WERI-Rb-1 (cell line): Measurements from ENCODE around the gene SAP30.

Source experiments
- DNase-seq: peaks from one replicate; pipeline ENCODE4 v3.0.0-alpha.2; 2020
- H3K27ac ChIP-seq: fragments of 250-450 bp; sonication (Bioruptor Pico); 2 replicates; pipeline ENCODE4 v1.5.1; 2020; ENCODE audit warnings: mild to moderate bottlenecking, moderate library complexity
- H3K27me3 ChIP-seq: fragments of 250-450 bp; sonication (Bioruptor Pico); 2 replicates; pipeline ENCODE4 v1.5.1; 2021; ENCODE audit warnings: mild to moderate bottlenecking, low read depth, moderate library complexity; ENCODE audit not compliant: insufficient read depth, severe bottlenecking
- H3K36me3 ChIP-seq: fragments of 250-450 bp; sonication (Bioruptor Pico); 2 replicates; pipeline ENCODE4 v1.5.1; 2020; ENCODE audit warnings: mild to moderate bottlenecking, moderate library complexity
- H3K4me3 ChIP-seq: 2 replicates; pipeline ENCODE4 v1.5.1; 2011; ENCODE audit warnings: low read depth, mild to moderate bottlenecking, control low read depth, low read length
- H3K9me3 ChIP-seq: fragments of 250-450 bp; sonication (Bioruptor Pico); 2 replicates; pipeline ENCODE4 v1.5.1; 2021; ENCODE audit warnings: mild to moderate bottlenecking, moderate library complexity; ENCODE audit not compliant: severe bottlenecking
- CTCF ChIP-seq: IDR thresholded peaks from 2 replicates; pipeline ENCODE4 v1.5.1; 2011; ENCODE audit warnings: low read depth, mild to moderate bottlenecking, control low read depth, inconsistent platforms, low read length

Gene SAP30

DNA sequence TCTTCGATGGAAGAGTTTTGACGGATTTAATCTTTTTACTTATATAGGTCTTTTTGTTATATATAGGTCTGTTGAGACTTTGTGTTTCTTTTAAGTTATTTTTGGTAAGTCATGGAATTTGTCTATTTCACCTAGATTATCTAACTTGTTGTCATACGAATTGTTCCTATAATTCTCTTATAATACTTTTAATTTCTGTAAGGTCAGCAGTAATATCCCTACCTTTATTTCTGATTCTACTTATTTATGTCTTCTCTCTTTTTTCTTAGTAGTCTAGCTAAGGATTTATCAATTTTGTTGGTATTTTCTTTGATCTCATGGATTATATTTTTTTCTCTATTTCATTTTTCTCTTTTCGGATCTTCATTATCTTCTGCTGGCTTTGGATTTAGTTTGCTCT lies 11.6 kb downstream of the SAP30 start:
- Histone ChIP-seq H3K4me3 (no peak overlapping the region), H3K27ac (no peak overlapping the region), H3K9me3 (no peaks in the 10 kb centered on the region), H3K36me3 (peaks cover 5% of the 10 kb centered on the region), H3K27me3 (no peaks in the 10 kb centered on the region)
- no peak for TF ChIP-seq CTCF
- DNase-seq = no peak

- Histone ChIP-seq H3K27ac (no peak overlapping the region), H3K9me3 (no peaks in the 10 kb centered on the region), H3K4me3 (no peak overlapping the region), H3K27me3 (no peaks in the 10 kb centered on the region), H3K36me3 (no peaks in the 10 kb centered on the region)
- DNase-seq = no peak
- no peak for TF ChIP-seq CTCF
Measured at GRCh38 chr4:173386751-173387150, 16.0 kb downstream of the SAP30 start.

GRCh38 chr4:173391701-173392100 lies 20.9 kb downstream of the SAP30 start:
- H3K9me3 ChIP-seq = no peaks in the 10 kb centered on the region

GRCh38 chr4:173397604-173398003 lies 26.9 kb downstream of the SAP30 start:
- no peak for DNase-seq
- H3K27ac ChIP-seq = no peak overlapping the region

More at GRCh38 chr4:173391701-173392100, 20.9 kb downstream of the SAP30 start:
- Histone ChIP-seq H3K27ac (no peak overlapping the region), H3K4me3 (no peak overlapping the region), H3K36me3 (no peaks in the 10 kb centered on the region; the same call in 1 of the 2 replicates), H3K27me3 (no peaks in the 10 kb centered on the region)
- DNase-seq = no peak
- TF ChIP-seq CTCF = no peak

GRCh38 chr4:173398220-173398619 lies 27.5 kb downstream of the SAP30 start:
- TF ChIP-seq CTCF = no peak
- Histone ChIP-seq H3K27ac (no peak overlapping the region), H3K36me3 (no peaks in the 10 kb centered on the region; the same call in 1 of the 2 replicates), H3K27me3 (no peaks in the 10 kb centered on the region), H3K4me3 (no peak overlapping the region), H3K9me3 (no peaks in the 10 kb centered on the region)
- no peak for DNase-seq

More at GRCh38 chr4:173397604-173398003, 26.9 kb downstream of the SAP30 start:
- H3K27me3 ChIP-seq = no peaks in the 10 kb centered on the region
- H3K4me3 ChIP-seq = no peak overlapping the region
- TF ChIP-seq CTCF = no peak
- no peaks in the 10 kb centered on the region; the same call in 1 of the 2 replicates for H3K36me3 ChIP-seq
- no peaks in the 10 kb centered on the region for H3K9me3 ChIP-seq

DNA sequence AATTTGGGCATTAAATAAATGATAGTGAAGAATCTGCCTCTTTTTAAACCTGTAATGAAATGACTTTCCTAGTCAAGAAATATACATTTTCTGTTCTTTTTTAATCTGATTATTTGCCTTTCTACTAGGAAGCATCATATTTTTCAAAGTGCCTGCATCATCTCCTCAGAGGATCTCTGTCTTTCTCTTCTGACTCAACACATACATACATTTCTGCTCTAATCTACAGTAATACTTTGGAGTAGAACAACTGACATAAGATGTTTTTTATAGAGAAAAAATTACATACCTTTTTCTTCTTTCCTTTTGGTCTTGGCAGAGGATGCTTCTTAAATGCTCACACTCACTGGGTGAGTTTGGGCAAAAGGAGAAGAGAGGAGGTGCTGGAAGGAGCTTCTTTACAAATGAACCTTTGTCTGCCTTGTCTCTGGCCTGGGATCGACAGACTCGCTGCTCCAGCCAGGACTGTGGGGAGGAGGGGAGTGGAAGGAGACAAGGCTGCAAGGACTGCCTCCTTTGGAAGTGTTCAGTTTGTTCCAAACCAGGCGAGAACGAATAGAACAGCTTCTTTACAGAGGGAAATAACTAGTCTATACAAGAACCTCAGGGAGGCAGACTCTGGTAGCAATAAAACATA lies 28.1 kb downstream of the SAP30 start, which contains the start of gene SCRG1:
Gene SCRG1 (minus strand): TSS at position 338 of the 637 bp plus-strand sequence. CDS start 7,702 bp downstream, outside the sequence.
- Histone ChIP-seq H3K9me3 (no peaks in the 10 kb centered on the region), H3K4me3 (no peak within 1 kb of the TSS), H3K27me3 (no peaks in the 10 kb centered on the region), H3K27ac (no peak within 1 kb of the TSS), H3K36me3 (no peaks in the 10 kb centered on the region; the same call in 1 of the 2 replicates)
- TF ChIP-seq CTCF = no peak
- no peak for DNase-seq
